ENCODE measurements around the gene NQO2. TPM values are rescaled to one million over a fixed set of nuclear protein-coding genes. Genes with fewer than 3 reads are reported as not detected.

NQO2 gene
- total and polyA plus RNA-seq, 2 of the 13 experiments (the other 11 are each of a cell fraction or from before 2014, with no cell fraction given) = 32.2 to 56.5 TPM

- TF ChIP-seq HOXA5 (CRISPR knock-in tag; IDR thresholded peaks at IDR 0.05) = no peak
- TF ChIP-seq CC2D1A (CRISPR knock-in tag; IDR thresholded peaks at IDR 0.05) = 0 out of 2 replicates have a peak, but pooled peaks have one; percentile 68
- TF ChIP-seq ETS1 (CRISPR knock-in tag; IDR thresholded peaks at IDR 0.05) = no peak
- TF ChIP-seq WIZ (CRISPR knock-in tag; IDR thresholded peaks at IDR 0.05) = peak; percentile 94
- no peak for TF ChIP-seq MNT (IDR thresholded peaks at IDR 0.05)
- TF ChIP-seq ZNF629 (CRISPR knock-in tag; conservative IDR thresholded peaks at IDR 0.05) = peak; percentile 36; the same call in 1 of the 2 replicates
- TF ChIP-seq MXD3 (CRISPR knock-in tag; IDR thresholded peaks at IDR 0.05) = peak; percentile 49; the same call in 1 of the 2 replicates
- no peak for TF ChIP-seq SNAPC4 (CRISPR knock-in tag; IDR thresholded peaks at IDR 0.05)
- TF ChIP-seq JUND (CRISPR knock-in tag; IDR thresholded peaks at IDR 0.05) = no peak
- TF ChIP-seq ZNF713 (CRISPR knock-in tag; IDR thresholded peaks at IDR 0.05) = no peak
- TF ChIP-seq CHD4 (IDR thresholded peaks at IDR 0.05; ENCODE audit: borderline replicate concordance, low read length) = no peak
- TF ChIP-seq BCLAF1 (IDR thresholded peaks at IDR 0.05) = no peak
- TF ChIP-seq REPIN1 (CRISPR knock-in tag; IDR thresholded peaks at IDR 0.05; ENCODE audit: borderline replicate concordance, low read depth) = peak; percentile 72; the same call in 1 of the 2 replicates
- peak; percentile 76; the same call in 1 of the 2 replicates for TF ChIP-seq ISL2 (CRISPR knock-in tag; IDR thresholded peaks at IDR 0.05)
- no peak for TF ChIP-seq SCMH1 (CRISPR knock-in tag; IDR thresholded peaks at IDR 0.05; ENCODE audit: borderline replicate concordance)
- peak; percentile 47 for TF ChIP-seq NR2F6 (IDR thresholded peaks at IDR 0.05)
- peak; percentile 88 for TF ChIP-seq NR2F6 (CRISPR knock-in tag; IDR thresholded peaks at IDR 0.05)
- peak; percentile 65 for TF ChIP-seq ZNF121 (CRISPR knock-in tag; IDR thresholded peaks at IDR 0.05)
Measured at GRCh38 chr6:2971420-2972218, 28.1 kb upstream of the NQO2 start, which contains the start of gene SERPINB6 (continued).
